Mesenchymal stem cell (in vitro differentiated cells and primary cell): ENCODE measurements around the gene SRGAP1.
A peak's percentile ranks its signal among the peaks of the same experiment; 100 is the strongest.
"Not testable (repeated sequence)": the region's sequence is repeated elsewhere in the genome, so short reads cannot be mapped to it uniquely, and the experiment has no call there.

ENCODE experiments used
- DNase-seq: peaks from one replicate; pipeline ENCODE4 v3.0.0-alpha.2; 2013
- H2AFZ ChIP-seq: one replicate; pipeline ENCODE4 v1.6.1; 2013; ENCODE audit warnings: low read depth, mild to moderate bottlenecking, control low read depth, inconsistent platforms, low read length, moderate library complexity
- H2AK5ac ChIP-seq: 2 replicates; pipeline ENCODE4 v1.6.1; 2013; ENCODE audit warnings: low read length, moderate library complexity, mild to moderate bottlenecking, inconsistent platforms; ENCODE audit not compliant: severe bottlenecking
- H2BK120ac ChIP-seq: one replicate; pipeline ENCODE4 v1.6.1; 2013; ENCODE audit warnings: low read depth, mild to moderate bottlenecking, inconsistent platforms, low read length, moderate library complexity
- H2BK12ac ChIP-seq, 2 experiments: one replicate each; pipeline ENCODE4 v1.6.1; 2013; ENCODE audit warnings: inconsistent platforms in 2 of 2, low read length in 2 of 2, mild to moderate bottlenecking in 2 of 2, moderate library complexity in 2 of 2, control low read depth in 1 of 2
- H2BK15ac ChIP-seq: one replicate; pipeline ENCODE4 v1.6.1; 2013; ENCODE audit warnings: mild to moderate bottlenecking, low read depth, inconsistent platforms; ENCODE audit not compliant: poor library complexity, severe bottlenecking
- H2BK5ac ChIP-seq: 2 replicates; pipeline ENCODE4 v1.6.1; 2013; ENCODE audit warnings: low read depth, mild to moderate bottlenecking, low read length, control low read depth, inconsistent platforms; ENCODE audit not compliant: poor library complexity, severe bottlenecking
- H3K14ac ChIP-seq, 2 experiments: one replicate each; pipeline ENCODE4 v1.6.1; 2013; ENCODE audit warnings: inconsistent platforms in 2 of 2, low read length in 2 of 2, control low read depth in 1 of 2, mild to moderate bottlenecking in 1 of 2, moderate library complexity in 1 of 2
- H3K18ac ChIP-seq, 2 experiments: one replicate each; pipeline ENCODE4 v1.6.1; 2013; ENCODE audit warnings: inconsistent platforms in 2 of 2, low read length in 2 of 2, control low read depth in 1 of 2, low read depth in 1 of 2, mild to moderate bottlenecking in 1 of 2
- H3K23ac ChIP-seq, 2 experiments: one replicate each; pipeline ENCODE4 v1.6.1; 2013; ENCODE audit warnings: inconsistent platforms in 2 of 2, low read length in 2 of 2, mild to moderate bottlenecking in 2 of 2, moderate library complexity in 2 of 2, control low read depth in 1 of 2
- H3K27ac ChIP-seq: 2 replicates; pipeline ENCODE4 v1.5.1; 2013; ENCODE audit warnings: mild to moderate bottlenecking, moderate library complexity, low read length, control low read depth, inconsistent platforms; ENCODE audit not compliant: poor library complexity, severe bottlenecking
- H3K27me3 ChIP-seq, 2 experiments: 2 replicates each; pipeline versions ENCODE4 v1.6.1 to v1.7.0; 2013; ENCODE audit warnings: low read length in 2 of 2, mild to moderate bottlenecking in 2 of 2, moderate library complexity in 2 of 2, control low read depth in 1 of 2, inconsistent platforms in 1 of 2; ENCODE audit not compliant: control insufficient read depth in 1 of 2, insufficient read depth in 1 of 2
- H3K36me3 ChIP-seq, 2 experiments: 2 replicates each; pipeline versions ENCODE4 v1.6.1 to v1.7.0; 2013; ENCODE audit warnings: low read length in 2 of 2, control low read depth in 1 of 2, inconsistent platforms in 1 of 2, low read depth in 1 of 2, mild to moderate bottlenecking in 1 of 2; ENCODE audit not compliant: insufficient read depth in 2 of 2, control insufficient read depth in 1 of 2
- H3K4ac ChIP-seq, 2 experiments: one replicate each; pipeline ENCODE4 v1.6.1; 2013; ENCODE audit warnings: inconsistent platforms in 2 of 2, low read length in 2 of 2, mild to moderate bottlenecking in 2 of 2, moderate library complexity in 2 of 2, control low read depth in 1 of 2, low read depth in 1 of 2
- H3K4me1 ChIP-seq: 2 replicates; pipeline ENCODE4 v1.6.1; 2013; ENCODE audit warnings: low read depth, low read length, control low read depth; ENCODE audit not compliant: control insufficient read depth, insufficient read depth
- H3K4me2 ChIP-seq: 2 replicates; pipeline ENCODE4 v1.6.1; 2013; ENCODE audit warnings: low read length, mild to moderate bottlenecking, inconsistent platforms; ENCODE audit not compliant: poor library complexity, severe bottlenecking
- H3K4me3 ChIP-seq, 2 experiments: 2 replicates each; pipeline versions ENCODE4 v1.5.1 to v1.7.0; 2013; ENCODE audit warnings: low read length in 2 of 2, mild to moderate bottlenecking in 2 of 2, control low read depth in 1 of 2, low read depth in 1 of 2; ENCODE audit not compliant: insufficient read depth in 1 of 2
- H3K79me1 ChIP-seq: replicated peaks from 2 replicates; pipeline ENCODE4 v1.6.1; 2013; ENCODE audit warnings: mild to moderate bottlenecking, control low read depth, low read length, inconsistent platforms; ENCODE audit not compliant: poor library complexity, severe bottlenecking
- H3K9ac ChIP-seq: 2 replicates; pipeline ENCODE4 v1.7.0; 2013; ENCODE audit warnings: mild to moderate bottlenecking, low read length, moderate library complexity
- H3K9me3 ChIP-seq: 2 replicates; pipeline ENCODE4 v1.7.0; 2013; ENCODE audit warnings: mild to moderate bottlenecking, low read length; ENCODE audit not compliant: control insufficient read depth
- H4K8ac ChIP-seq: one replicate; pipeline ENCODE4 v1.6.1; 2013; ENCODE audit warnings: inconsistent platforms, mild to moderate bottlenecking, low read length, moderate library complexity
- H4K91ac ChIP-seq: one replicate; pipeline ENCODE4 v1.6.1; 2013; ENCODE audit warnings: mild to moderate bottlenecking, low read length, inconsistent platforms
- WGBS: methylation state at CpG from one replicate; pipeline ENCODE4 v1.1.7; 2013; ENCODE audit warnings: mixed read lengths; 5-methylcytosine and 5-hydroxymethylcytosine counted together

The SRGAP1 gene

DNA sequence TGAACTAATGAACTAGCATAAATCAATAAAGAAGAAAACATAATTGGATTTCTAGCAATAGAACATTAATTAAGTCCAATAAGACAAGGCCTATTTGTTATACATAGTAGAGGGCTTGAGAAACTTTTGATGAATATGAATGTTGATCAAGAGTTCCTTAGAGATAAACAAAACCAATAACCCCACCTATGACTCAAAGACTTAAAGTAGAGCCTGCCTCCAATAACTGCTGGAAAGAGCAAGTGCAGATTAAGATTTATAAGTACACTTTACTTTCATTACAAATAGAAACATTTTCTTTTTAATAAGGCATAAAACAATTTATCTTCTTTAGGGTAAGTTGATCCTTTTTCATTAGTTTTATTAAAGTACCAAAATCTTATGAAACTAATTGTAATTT, 185.7 kb downstream of the SRGAP1 start:
- Histone ChIP-seq H3K4me1 (peaks cover 2% of the 10 kb centered on the region), H4K8ac (no peak overlapping the region), H2BK5ac (no peak overlapping the region), H3K9ac (no peak overlapping the region), H3K23ac (no peak overlapping the region), H3K18ac (no peak overlapping the region), H3K4ac (no peak overlapping the region), H2BK12ac (no peak overlapping the region), H2AK5ac (no peak overlapping the region), H4K91ac (no peak overlapping the region), H3K27me3 (no peaks in the 10 kb centered on the region), H3K4me2 (no peak overlapping the region), H3K4me3 (no peak overlapping the region), H3K9me3 (no peaks in the 10 kb centered on the region), H3K14ac (no peak overlapping the region), H2BK120ac (no peak overlapping the region), H2AFZ (no peak overlapping the region), H3K27ac (no peak overlapping the region), H3K79me1 (peaks cover 28% of the 10 kb centered on the region), H3K36me3 (peaks cover 6 to 40% of the 10 kb centered on the region in 2 experiments), H2BK15ac (no peak overlapping the region)
- DNase-seq = no peak

GRCh38 chr12:64034056-64034455, 189.6 kb downstream of the SRGAP1 start:
- DNase-seq, H3K9ac ChIP-seq, H2AFZ ChIP-seq, H3K9me3 ChIP-seq, H2BK12ac ChIP-seq, H4K91ac ChIP-seq, H3K27ac ChIP-seq, H3K4ac ChIP-seq, H3K27me3 ChIP-seq, H3K18ac ChIP-seq, H2BK120ac ChIP-seq, H3K4me3 ChIP-seq, H2BK5ac ChIP-seq, H3K23ac ChIP-seq, H3K14ac ChIP-seq, H3K4me2 ChIP-seq, H2BK15ac ChIP-seq, H3K4me1 ChIP-seq, H2AK5ac ChIP-seq, H4K8ac ChIP-seq: not testable (repeated sequence)
- WGBS = 100% methylated on average over 1 of the region's 2 CpGs
- Histone ChIP-seq H3K79me1 (peaks cover 30% of the 10 kb centered on the region), H3K36me3 (peaks cover 5 to 57% of the 10 kb centered on the region in 2 experiments)

DNA sequence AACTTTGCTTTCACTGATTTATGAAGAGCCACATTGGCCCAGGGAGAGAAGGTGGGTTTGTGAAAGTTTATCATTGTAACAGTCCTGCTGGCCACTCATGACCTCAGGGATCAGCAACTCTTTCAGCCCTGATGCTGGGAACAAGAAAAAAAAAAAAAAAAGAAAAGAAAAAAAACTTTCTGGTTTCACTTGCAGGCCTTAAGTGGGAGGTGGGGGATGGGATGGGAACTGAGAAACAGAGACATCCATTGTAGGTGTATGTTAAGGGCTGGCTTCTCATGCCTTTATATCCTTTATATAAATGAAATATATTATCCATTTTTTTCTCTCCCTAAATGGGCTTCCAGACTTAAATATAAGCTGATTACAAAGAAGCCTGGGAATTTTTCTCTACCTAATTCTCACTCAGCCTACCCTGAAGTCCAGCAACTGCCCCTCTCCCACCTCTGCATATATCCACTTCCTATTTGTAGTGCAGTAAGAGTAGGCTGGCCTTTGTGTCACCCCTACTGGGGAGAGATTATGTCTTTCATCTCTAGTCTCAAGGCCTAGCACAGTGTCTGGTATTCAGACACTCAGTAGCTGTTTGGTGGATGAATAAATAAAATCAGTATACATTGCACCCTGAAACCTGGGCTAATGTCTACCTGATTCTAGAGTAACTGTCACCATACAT, 190.5 kb downstream of the SRGAP1 start:
- Histone ChIP-seq H3K4me1 (peaks cover 1% of the 10 kb centered on the region), H3K9ac (no peak overlapping the region), H3K23ac (no peak overlapping the region), H2BK12ac (no peak overlapping the region), H2BK5ac (no peak overlapping the region), H3K4ac (no peak overlapping the region), H4K8ac (no peak overlapping the region), H4K91ac (no peak overlapping the region), H3K36me3 (peaks cover 5 to 54% of the 10 kb centered on the region in 2 experiments), H2AFZ (no peak overlapping the region), H3K14ac (no peak overlapping the region), H3K27me3 (no peaks in the 10 kb centered on the region), H3K9me3 (no peaks in the 10 kb centered on the region), H3K4me2 (no peak overlapping the region), H2AK5ac (no peak overlapping the region), H2BK15ac (no peak overlapping the region), H3K27ac (no peak overlapping the region), H3K4me3 (no peak overlapping the region), H3K18ac (no peak overlapping the region), H3K79me1 (peaks cover 30% of the 10 kb centered on the region), H2BK120ac (no peak overlapping the region)
- DNase-seq = peak; percentile 35

GRCh38 chr12:64036414-64036813, 191.9 kb downstream of the SRGAP1 start:
- Histone ChIP-seq H3K9ac (no peak overlapping the region), H3K14ac (no peak overlapping the region), H2AFZ (no peak overlapping the region), H3K4me2 (no peak overlapping the region), H3K18ac (no peak overlapping the region), H3K4ac (no peak overlapping the region), H2BK15ac (no peak overlapping the region), H3K27me3 (no peaks in the 10 kb centered on the region), H3K4me1 (peaks cover 1% of the 10 kb centered on the region), H3K36me3 (peaks cover 5 to 48% of the 10 kb centered on the region in 2 experiments), H3K4me3 (no peak overlapping the region), H3K27ac (no peak overlapping the region), H4K8ac (no peak overlapping the region), H3K79me1 (peaks cover 32% of the 10 kb centered on the region), H3K9me3 (no peaks in the 10 kb centered on the region), H2BK5ac (no peak overlapping the region), H2AK5ac (no peak overlapping the region), H2BK120ac (no peak overlapping the region), H4K91ac (no peak overlapping the region), H2BK12ac (no peak overlapping the region), H3K23ac (no peak overlapping the region)
- WGBS = no CpG with 5 or more reads among the region's 1 CpG
- DNase-seq = no peak
